Measurements from ENCODE around the gene SPINK7.

DNA sequence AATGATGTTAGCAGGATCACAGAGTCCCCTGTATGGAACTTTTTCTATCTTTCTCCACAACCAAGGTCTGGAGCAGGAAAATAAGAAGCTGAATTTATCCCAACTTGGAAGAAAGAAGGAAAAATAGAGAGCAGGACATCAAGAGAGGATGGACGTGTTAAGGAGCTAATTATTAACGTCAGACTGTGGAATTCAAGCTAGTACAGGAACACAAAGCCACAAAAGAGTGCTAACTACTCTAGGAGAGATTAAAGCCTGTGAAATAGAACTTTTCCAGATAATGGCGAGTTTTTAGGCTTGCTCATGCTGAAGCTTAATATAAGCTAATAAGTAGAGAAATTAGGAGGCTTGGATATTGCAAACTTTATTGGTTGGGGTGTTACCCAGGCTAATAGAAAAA lies 44.3 kb upstream of the SPINK7 start:
- no peak for TF ChIP-seq CTCF (conservative IDR thresholded peaks at IDR 0.05; ENCODE audit: low read depth, low read length)
- TF ChIP-seq, protein P1, sequence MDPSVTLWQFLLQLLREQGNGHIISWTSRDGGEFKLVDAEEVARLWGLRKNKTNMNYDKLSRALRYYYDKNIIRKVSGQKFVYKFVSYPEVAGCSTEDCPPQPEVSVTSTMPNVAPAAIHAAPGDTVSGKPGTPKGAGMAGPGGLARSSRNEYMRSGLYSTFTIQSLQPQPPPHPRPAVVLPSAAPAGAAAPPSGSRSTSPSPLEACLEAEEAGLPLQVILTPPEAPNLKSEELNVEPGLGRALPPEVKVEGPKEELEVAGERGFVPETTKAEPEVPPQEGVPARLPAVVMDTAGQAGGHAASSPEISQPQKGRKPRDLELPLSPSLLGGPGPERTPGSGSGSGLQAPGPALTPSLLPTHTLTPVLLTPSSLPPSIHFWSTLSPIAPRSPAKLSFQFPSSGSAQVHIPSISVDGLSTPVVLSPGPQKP (IDR thresholded peaks at IDR 0.05; ENCODE audit: borderline replicate concordance, low read depth, low read length), result no peak
